A549 (cell line): ENCODE results near the gene FAM153A.
"Not testable (repeated sequence)": the region's sequence is repeated elsewhere in the genome, so short reads cannot be mapped to it uniquely, and the experiment has no call there.

Experiments used
- CEBPB ChIP-seq, 2 experiments: fragments of >200 bp in 1 of 2; sonication (Bioruptor Twin) in 1 of 2; formaldehyde crosslinking in 1 of 2; IDR thresholded peaks; 2 replicates each; pipeline ENCODE4 v1.6.1; 2012 to 2016
- CTCF ChIP-seq: fragments of >200 bp; sonication (Bioruptor Twin); formaldehyde crosslinking; IDR thresholded peaks from 3 replicates; pipeline ENCODE4 v1.5.1; 2016
- ELK1 ChIP-seq: fragments of 150-350 bp; IDR thresholded peaks from 2 replicates; pipeline ENCODE4 v1.6.1; 2014; ENCODE audit warnings: low read depth, mild to moderate bottlenecking, low read length
- FOXS1 ChIP-seq: fragments of 250-450 bp; sonication (Bioruptor Pico); IDR thresholded peaks from 2 replicates; pipeline ENCODE4 v1.5.0; 2020; ENCODE audit warnings: mild to moderate bottlenecking, moderate library complexity
- KDM5A ChIP-seq: fragments of 200-600 bp; sonication (generic); IDR thresholded peaks from 2 replicates; pipeline ENCODE4 v1.6.1; 2016; ENCODE audit warnings: antibody characterized with exemption, mild to moderate bottlenecking
- POLR2A ChIP-seq: IDR thresholded peaks from 2 replicates; pipeline ENCODE4 v1.6.1; 2012; ENCODE audit warnings: mild to moderate bottlenecking, low read length
- RFX5 ChIP-seq: fragments of 450-650 bp; IDR thresholded peaks from 2 replicates; pipeline ENCODE4 v1.7.1; 2014; ENCODE audit warnings: antibody characterized with exemption, mild to moderate bottlenecking, moderate library complexity
- SMC3 ChIP-seq: fragments of >200 bp; sonication (Bioruptor Twin); formaldehyde crosslinking; IDR thresholded peaks from 3 replicates; pipeline ENCODE4 v1.6.1; 2018; ENCODE audit warnings: inconsistent platforms

DNA sequence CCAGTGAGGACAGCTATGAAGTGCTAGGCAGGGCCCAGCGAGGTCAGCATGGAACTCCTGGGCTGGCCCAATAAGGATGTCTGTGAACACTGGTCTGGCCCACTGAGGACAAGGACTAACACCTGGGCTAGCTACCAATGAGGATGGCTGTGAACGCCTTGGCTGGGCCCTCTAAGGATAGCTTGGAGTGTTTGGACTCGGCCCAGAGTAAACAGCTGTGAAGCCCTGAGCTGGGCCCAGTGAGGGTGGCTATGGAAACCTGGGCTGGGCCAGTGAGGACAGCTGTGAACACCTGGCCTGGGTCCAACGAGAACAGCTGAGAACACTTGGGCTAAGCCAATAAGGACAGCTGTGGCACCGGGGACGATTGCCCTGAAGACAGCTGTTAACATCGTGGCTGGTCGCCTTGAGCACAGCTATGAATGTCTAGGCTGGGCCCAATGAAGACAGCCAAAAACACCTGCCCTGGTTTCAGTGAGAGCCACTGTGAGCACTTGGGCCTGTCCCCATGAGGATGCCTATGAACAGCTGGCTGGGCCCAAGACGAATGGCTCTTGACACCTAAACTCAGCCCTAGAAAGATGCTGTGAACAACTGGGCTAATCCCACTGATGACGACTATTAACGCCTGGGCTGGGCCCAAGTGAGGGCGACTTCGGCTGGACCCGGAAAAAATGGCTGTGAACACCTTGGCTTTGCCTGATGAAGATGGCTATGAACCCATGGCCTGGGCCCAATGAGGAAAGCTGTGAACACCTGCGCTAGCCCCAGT is 18.8 kb downstream of the FAM153A start:
- not testable (repeated sequence) for TF ChIP-seq CTCF; CEBPB (IDR thresholded peaks at IDR 0.05); POLR2A; ELK1; KDM5A; FOXS1 (CRISPR knock-in tag); SMC3; RFX5
